Measurements from ENCODE around the gene TMEFF1.
"Not testable (repeated sequence)": the region's sequence is repeated elsewhere in the genome, so short reads cannot be mapped to it uniquely, and the experiment has no call there.

The TMEFF1 gene, protein sequence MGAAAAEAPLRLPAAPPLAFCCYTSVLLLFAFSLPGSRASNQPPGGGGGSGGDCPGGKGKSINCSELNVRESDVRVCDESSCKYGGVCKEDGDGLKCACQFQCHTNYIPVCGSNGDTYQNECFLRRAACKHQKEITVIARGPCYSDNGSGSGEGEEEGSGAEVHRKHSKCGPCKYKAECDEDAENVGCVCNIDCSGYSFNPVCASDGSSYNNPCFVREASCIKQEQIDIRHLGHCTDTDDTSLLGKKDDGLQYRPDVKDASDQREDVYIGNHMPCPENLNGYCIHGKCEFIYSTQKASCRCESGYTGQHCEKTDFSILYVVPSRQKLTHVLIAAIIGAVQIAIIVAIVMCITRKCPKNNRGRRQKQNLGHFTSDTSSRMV

DNA sequence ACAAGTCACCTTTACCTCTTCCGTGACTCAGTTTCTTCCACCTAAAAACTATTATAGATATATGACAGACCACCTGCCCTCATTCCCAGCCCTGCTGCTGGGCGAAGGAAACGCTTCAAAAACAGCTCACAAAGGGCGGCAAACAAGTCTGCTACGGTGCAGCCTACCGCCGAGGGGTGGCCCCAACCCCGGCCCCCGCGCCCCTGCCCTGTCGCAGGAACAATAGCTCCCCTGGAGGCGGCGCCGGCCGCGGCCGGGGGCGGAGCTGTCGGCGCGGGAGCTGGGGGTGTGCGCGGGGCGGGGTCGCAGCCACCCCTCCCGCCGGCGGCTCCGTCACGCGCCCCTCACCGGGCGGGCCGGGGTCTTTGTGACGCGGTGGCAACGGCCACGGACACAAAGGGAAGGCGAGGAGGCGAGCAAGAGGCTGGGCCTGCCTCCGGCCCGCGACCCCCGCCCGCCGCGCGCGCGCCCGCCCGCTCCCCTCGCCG is at the start of gene TMEFF1:
Gene TMEFF1, plus strand, starts transcription at position 362 of the 488 bp plus-strand sequence. CDS start 396 bp downstream, outside the sequence.
- no peak for DNase-seq

DNA sequence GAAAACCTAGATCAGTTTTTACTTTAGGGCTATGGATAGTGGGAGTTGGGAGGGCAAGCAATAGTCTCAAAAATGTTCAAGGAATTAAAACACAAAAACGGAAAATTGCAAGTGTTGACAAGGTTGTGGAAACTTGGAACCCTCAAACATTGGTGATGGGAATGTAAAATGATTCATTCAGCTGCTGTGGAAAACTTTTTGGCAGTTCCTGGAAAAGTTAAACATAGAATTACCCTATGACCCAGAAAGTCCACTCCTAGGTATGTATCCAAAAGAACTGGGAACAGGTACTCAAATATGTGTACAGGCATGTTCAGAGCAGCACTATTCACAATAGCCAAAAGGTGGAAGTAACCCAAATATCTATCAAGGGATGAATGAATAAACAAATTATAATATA is 47.2 kb upstream of the TMEFF1 start:
- DNase-seq, result no peak

DNA sequence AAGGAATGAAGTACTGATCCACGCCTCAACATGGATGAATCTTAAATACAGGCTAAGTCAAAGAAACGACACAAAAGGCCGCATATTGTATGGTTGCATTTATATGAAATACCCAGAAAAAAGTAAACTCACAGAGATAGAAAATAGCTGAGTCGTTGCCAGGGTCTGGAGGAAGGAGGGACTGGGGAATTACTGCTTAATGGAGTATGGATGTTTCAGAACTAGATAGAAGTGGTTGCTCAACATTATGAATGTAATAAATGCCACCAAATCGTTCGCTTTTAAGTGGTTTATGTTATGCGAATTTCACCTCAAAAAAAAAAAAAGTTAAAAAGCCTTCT is 46.8 kb upstream of the TMEFF1 start:
- DNase-seq, result no peak

DNA sequence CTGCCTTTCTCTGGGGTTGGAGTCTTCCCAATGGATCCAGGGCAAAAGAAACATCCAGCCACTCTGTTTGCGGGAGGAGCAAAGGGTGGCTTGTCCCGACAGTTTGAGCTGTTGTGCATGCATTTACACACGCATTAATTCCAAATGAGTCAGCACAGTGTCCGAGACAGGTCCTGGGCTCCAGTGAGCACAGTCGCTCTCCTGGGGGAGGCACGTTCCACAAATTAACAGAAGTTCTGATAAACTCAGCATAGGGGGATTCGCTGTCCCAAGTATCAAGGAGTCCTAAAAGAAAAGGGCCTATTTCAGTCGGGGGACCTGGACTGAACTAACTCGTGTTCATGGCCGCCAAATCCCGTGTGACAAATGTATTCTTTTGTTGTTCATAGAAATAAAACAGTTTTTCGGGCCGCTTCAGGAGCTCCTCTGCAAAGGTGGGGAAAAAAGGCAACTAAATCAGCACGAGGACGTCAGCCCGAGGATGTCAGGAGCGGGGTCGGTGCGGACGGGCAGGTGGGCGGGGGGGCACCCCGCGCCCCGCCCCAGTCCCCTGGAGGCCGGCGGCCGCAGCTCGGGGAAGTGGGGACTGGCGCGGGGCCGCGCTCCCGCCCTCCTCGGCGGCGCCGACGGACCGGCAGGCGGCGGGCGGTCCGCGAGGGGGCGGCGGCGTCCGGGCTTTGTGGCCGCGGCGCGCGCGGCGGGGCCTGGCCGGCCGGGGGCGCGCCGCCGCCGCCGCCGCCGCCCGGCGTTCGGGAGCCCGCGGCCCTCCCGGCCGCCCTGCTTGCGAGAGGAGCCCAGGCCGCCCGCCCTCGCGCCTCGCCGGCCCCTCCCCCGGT is 46.2 kb upstream of the TMEFF1 start, which contains the start of gene MSANTD3:
Gene MSANTD3, plus strand, starts transcription at position 614 of the 836 bp plus-strand sequence. CDS start 14,796 bp downstream, outside the sequence.
- DNase-seq, result peak; percentile 35

DNA sequence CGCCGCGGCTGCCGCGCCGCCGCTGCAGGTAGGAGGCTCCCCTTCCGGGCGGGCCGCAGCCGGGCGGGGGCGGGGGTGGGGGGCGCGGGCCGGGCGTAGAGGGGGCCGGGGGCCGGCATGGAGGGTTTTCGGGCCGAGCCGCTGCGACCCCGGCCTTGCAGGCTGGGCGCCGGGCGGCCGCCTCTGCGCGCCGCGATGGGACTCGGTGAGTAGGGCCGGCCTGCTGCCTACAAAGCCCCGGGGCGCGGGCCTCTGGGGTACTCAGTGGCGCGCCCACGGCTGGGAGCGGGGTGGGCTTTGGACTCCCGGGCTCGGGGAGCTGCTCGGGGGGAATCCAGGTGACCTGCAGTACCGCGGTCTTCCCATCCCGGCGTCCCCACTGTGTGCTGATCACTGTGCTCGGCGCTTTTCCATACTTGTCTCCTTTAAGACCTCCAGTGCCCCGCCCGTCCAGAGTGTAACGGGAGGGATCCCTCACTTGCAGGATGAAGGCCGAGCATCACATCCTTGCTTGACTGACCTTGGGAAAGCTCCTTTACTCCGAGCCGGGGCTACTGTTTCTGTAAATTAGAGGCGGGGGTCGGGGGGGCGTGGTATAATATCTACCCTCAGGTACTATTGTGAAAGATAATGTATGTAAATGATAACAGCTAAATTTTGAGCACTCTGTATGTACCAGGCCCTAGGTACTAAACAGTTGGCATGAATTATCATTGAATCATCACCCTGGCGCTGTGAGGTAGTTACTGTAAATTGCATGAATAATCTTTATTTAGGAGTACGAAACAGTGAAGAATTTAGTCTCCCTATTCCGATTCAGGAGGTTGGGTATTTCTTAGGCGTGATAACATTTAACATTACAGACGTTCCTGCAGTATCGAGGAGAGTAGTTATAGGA is 45.3 kb upstream of the TMEFF1 start:
- DNase-seq, result peak; percentile 64

DNA sequence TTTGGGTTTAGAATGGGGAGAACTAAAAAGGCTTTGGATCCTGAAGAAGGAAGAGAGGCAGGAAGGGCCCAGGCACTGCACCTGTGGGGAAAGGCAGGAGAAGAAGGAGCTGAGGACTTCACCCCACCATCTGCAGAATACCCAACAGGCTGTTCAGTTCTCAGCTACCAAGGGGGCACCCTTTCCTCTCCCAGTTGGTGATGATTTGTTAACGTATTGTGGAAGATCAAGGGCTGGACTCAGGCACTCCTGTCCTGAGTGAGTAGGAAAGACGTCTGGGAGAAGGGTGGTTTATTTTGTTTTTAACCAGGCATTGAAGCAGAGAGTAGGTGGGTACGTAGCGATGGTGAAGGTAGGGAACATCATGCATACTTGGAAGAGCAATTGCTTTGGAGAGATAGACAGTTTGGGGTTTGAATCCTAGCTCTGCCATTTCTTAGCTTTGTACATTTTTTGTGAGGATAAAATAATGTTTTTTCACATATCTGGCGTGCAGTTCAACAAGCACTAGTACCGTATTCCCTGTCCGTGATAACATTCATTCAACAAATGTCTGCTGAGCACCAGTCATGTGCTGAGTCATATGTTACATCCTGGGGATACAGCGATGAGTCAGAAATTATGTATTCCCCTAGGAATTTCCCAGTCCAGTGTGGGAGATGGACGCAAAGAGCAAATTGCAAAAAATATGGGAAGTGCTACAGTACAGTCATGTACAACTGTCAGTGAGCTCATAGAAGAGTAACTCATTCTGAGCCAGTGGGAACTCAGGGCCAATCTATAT is 43.9 kb upstream of the TMEFF1 start:
- peak; percentile 98 for DNase-seq

DNA sequence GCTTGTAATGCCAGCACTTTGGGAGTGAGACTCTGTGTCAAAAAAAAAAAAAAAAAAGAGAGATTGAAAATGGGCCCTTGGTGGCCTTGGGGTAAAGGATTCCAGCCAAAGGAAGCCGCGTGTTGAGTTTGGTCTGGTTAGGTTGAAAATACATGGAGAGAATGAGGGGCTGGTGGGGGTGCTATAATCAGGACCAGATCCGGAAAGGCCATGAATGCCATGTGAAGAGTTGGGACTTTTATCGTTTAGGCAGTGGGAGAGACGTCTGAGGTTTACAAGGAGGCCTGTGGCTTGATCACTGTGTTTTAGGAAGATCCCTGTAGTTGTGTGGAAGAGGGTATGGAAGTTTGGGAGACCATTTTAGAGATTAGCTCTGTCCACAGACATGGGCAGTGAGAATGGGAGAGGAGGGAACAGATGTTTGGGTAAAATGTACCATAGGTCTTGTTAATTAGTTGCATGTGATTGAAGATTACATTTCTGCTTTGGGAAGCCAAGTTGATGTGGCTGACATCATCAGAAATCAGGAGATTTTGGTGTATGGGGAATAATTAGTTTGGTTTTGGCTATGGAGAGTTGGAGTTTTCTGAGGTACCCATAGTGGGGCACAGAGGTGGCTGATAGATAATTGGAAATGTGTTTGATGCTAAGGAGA is 42.5 kb upstream of the TMEFF1 start:
- no peak for DNase-seq

DNA sequence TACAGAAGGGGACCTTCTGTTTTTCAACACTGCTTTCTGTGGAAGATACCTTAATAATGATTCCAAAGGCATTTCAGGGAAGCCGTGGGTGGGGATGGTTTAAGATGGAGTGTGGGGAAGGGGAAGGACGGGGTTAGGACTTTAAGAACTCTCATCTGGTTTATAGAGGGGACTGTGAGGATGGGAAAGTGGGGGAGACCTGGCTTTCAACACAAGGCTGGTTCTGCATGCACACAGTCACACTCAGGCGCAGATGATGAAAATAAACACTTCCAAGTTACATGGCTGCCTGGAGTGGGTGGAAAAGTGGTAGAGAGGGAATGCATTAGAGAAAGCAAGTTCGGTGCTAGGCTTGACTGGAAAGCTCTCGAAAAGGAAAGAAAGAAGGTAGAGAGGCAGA is 41.1 kb upstream of the TMEFF1 start:
- no peak for DNase-seq

DNA sequence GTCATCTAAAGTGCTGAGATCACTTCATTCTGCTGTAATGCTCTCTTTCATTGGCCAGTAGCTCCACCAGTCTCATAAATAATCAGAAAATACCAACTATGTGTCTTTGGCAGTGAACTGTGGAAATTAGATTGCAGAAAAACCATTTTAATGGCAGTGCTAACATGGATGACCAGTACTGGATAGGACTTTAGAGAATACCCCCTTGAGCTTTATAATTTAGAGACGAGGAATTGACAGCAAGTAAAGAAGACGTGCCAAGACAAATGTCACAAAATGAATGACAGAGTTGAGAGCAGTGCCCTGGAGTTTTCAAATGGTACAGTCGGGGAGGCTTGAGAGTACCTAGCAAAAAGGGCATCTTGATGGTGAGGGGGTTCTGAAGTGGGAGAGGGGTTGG is 40.2 kb upstream of the TMEFF1 start:
- no peak for DNase-seq

DNA sequence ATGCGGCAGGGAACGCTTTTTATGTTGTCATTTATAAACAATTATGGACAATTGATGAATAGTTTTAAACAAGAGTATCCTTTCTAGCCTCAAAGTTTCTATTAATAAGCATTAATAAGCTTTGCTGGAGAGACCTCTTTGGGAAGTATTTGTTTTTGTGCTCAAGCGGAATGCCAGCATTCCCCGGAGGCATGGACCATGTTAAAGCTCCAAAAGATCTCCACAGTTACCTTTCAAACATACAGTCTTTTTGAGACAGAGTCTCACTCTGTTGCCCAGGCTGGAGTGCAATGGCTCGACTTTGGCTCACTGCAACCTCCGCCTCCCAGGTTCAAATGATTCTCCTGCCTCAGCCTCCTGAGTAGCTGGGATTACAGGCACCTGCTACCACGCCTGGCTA is 36.4 kb upstream of the TMEFF1 start:
- DNase-seq, result no peak

DNA sequence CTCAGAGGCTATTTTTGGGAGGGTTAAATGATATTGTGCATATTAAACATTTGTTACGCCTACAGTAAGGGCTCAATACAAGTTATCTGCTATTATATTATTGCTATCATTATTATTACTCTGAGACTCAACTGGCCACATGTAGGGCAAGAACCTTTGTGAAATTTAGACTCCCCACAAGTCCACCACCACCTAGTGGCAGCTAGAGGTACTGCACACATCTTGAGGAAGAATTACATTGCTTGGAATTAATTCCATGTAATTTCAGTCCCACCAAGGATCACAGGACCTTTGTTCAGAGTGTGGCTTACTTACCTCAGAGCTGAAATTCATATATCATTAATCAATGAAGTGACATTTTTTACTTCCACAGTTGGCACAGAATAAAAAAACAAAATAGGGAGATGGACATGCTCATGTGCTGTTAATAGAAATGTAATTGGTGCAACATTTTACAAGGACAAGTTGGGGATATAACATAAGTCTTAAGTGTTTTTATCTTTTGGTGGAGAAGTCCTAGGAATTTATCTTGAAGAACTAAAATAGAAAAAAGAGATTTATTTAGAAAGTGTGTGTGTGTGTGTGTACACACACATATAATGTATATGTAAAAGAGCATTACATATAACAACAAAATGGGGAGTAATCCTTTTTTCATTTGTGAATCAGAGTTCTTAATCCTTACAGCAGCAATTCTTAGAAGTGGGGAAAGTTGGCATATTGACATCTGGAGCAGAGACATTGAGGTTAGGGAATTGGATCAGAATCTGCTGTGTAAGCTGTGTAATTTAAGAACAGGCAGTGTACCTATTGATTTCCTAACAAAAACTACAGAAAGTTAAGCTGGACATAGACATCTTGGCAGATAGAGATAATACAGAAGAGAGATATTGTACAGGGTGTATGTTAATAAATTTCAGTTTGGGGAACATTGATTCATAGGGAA is 34.8 kb upstream of the TMEFF1 start:
- peak; percentile 33 for DNase-seq

DNA sequence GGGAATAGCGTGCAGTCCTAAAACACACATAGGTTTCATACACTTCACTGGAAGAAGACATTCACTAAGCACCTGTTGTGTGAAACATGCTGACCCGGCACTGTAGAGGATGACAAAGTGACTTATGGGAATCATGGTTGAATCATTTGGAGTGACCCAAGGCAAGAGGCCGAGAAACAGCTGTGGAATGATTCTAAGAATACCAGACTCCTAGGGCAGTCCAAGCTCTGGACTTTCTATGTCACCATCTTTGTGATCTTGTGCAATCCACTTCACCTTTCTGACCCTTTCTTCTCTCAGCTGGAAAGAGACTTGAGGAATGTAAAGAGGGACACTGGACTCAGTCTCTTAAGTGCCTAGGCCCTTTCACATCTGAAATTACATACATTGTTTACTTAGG is 32.9 kb upstream of the TMEFF1 start:
- DNase-seq, result no peak

DNA sequence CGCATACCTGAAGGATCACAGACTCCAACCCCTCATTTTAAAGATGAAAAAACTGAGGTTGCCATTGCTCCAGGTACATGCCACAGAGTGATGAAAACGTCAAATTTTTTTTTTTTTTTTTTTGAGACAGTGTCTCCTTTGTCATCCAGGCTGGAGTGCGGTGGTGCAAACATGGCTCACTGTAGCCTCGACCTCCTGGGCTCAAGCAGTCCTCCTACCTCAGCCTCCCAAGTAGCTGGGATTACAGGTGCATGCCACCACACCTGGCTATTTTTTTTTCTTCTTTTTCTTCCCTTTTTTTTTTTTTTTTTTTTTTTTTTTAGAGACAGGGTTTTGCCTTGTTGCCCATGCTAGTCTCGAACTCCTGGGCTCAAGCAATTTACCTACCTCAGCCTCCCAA is 32.5 kb upstream of the TMEFF1 start:
- DNase-seq, result not testable (repeated sequence)

DNA sequence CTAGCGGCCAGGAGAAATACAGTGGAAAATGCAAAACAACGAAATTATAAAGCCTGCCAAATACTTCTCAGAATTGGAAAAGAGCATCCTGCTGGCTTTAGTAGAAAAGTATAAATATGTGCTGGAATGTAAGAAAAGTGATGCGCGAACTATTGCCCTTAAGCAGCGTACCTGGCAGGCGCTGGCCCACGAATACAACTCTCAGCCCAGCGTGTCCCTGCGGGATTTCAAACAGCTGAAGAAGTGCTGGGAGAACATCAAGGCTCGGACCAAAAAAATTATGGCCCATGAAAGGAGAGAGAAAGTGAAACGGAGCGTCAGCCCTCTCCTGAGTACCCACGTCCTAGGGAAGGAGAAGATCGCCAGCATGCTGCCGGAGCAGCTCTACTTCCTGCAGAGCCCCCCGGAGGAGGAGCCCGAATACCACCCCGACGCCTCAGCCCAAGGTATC is 31.0 kb upstream of the TMEFF1 start:
- no peak for DNase-seq

DNA sequence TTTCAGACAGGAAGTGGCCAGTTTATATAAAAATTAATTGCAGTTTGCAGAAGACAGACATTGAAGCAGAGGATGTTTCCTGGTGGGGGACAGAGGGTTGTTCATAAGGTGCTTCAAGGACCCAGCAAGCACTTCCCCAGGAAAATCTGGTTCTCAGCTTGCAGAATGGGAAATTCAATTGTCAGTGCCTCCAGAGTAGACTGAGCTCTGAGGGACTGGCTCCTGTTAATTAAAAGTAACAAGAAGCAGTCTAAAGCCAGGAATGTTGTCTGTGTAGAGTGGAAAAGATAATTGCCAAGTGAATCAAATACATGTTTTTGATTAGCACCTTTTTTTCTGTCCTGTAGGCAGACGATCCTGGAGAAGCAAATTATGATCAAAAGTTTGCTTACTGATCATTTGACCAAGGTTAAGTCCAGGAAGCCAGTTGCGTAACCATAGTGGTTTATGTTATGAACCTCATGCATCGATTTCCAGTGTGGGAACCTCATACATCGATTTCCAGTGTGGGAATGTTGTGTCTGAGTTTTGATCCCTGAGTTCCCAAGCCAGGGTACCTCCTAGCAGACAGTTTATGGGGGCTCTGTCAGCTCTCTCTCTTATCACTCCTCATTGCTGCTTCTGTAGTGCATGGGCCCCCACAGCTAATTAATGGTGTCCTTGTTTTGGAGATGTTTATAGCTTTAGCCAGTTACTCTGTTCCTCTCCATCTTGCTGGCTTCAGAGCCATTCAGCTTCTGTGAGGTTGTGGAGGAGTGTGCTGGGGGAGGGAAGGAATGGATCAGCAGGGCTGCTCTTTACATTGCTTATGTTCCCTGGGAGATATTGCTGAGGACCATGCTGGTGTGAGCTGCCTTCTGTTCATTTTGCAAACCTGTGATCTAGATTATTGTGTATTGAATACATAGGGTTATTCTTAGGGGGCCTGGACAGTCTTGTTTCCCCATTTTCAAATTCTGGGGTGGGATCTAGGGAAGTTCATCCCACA is 28.9 kb upstream of the TMEFF1 start:
- no peak for DNase-seq

DNA sequence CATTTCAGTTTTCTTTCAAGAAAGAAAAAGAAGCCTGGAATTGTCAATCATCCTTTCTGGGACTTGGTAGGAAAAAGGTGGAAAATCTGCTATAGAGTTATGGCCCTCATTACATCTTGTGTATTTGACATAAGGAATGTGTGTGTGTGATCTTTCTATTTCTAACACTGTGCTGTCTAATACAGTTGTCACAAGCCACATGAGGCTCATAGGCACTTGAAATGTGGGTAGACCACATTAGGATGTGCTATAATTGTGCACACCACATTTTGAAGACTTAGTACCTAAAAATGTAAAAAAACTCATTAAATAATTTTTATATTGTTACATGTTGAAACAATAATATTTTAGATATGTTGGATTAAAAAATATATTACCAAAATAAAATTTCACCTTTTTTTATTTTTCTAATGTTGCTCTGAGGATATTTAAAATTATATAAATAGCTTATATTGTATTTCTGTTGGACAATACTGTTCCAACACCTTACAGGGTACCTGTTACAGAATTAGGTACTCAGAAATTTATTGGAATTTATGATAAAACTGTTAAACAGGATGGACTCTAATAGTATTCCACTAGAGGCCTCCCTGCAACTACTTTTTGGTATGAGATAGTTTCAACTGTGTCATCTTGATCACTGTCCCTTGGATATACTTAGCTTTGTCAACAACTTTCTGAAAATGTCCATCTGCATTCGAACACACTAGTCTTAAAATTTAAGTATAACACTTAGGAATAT is 27.6 kb upstream of the TMEFF1 start:
- no peak for DNase-seq

DNA sequence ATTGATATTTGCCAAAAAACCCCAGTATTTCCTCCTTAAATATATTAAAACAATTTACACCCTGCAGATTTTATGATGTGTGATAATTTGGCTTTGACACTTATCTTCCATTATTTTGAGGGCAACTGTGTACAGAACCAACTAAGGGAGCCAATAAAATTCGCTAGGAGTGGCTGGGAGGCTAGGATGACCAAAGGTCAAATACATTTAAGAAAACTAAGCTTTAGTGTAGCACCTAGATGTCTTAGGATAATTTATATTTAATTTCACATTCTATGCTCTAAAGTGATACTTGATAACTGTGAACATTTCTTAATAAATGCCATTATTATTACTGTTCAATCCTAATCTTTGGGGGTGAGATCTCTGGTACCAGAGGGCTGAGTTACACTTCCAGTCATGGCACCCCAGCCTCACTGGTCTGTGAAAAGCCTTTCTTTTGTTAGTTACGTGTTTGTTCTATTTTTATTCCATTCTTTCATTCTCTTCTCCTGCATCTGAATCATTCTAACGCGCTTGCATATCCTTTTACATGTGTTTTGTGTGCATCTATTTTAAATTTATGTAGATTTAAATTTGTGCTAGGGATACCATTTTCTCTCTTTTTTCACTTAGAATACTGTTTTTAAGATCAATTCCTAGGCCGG is 26.9 kb upstream of the TMEFF1 start:
- DNase-seq, result no peak

DNA sequence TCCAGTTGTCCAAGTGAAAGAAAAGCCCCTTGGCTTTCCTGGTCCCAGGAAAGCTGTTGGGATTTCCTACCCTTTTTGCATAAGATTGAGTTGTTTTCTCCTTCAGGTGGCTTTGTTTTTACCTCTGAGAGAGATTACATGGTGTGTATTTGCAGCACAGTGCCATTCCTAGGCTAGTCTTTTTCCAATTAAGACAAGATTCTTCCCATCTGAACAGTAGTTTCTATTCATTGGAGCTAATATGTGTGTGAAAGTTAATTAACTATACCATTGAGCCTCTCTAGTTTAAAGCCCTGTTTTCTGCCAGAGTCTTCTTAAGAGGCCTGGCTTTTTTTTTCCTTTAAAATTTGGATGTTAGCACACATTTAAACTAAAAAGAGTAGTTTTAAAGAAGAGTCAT is 25.9 kb upstream of the TMEFF1 start:
- DNase-seq, result no peak
